Measurements from ENCODE around the gene FYCO1. TPM values are rescaled to one million over a fixed set of nuclear protein-coding genes. Genes with fewer than 3 reads are reported as not detected.
A peak's percentile ranks its signal among the peaks of the same experiment; 100 is the strongest.
"Not testable (repeated sequence)": the region's sequence is repeated elsewhere in the genome, so short reads cannot be mapped to it uniquely, and the experiment has no call there.

FYCO1 gene
- total RNA-seq, 2 donors from 2014 or later: 14.6 to 30.3 TPM

DNA sequence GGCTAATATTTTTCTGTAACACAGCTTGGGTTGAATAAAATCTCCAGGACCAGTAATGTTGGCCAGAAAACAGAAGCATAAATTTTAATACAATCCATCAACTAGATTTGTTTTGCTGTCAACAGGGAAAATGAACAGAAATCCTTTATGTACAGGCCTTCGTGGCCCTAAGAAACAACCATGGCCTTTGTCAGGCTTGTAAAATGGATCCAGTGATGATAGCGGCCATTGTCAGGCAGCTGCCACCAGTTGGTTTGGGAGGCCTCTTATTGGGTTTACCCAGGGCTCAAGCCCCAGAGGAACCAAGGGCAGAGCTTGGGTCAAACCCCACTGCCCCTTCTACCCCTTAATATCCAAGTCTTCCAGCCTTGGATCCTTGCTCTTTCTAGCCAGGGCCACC is 5.6 kb upstream of the FYCO1 start:
- DNase-seq (ENCODE audit: low spot score): no peak
- H3K36me3 Mint-ChIP-seq: no peaks in the 10 kb centered on the region
- ATAC-seq: no peak
- H3K4me3 Mint-ChIP-seq: no peak overlapping the region
- peaks cover 9% of the 10 kb centered on the region in 2 donors for H3K4me1 Mint-ChIP-seq (ENCODE audit: low read depth in 2 of 2)
- no peaks in the 10 kb centered on the region for H3K9me3 Mint-ChIP-seq
- no peak overlapping the region for H3K27ac Mint-ChIP-seq
- peaks cover 0 to 9% of the 10 kb centered on the region in 2 donors for H3K27me3 Mint-ChIP-seq

DNA sequence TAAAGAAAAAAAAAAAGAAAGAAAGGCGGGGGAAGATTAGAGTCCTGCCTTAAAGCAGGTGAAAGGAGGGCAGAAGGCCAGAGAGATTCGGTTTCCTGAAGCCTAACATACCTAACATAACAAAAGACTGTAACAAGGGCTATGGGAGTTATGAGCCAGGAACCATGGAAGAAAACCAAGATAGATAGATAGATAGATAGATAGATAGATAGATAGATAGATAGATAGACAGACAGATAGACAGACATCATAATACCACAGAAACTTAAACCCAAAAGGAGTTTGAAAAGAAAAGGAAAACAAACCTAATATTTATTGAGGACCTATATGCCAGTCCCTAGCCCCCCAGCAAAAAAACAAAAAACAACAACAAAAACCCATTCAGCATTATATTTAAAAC is 2.3 kb upstream of the FYCO1 start:
- Mint-ChIP-seq H3K36me3 (peaks cover 1% of the 10 kb centered on the region), H3K27me3 (peaks cover 0 to 6% of the 10 kb centered on the region in 2 donors), H3K4me1 (ENCODE audit: low read depth in 2 of 2) (peaks cover 18 to 19% of the 10 kb centered on the region in 2 donors), H3K9me3 (no peaks in the 10 kb centered on the region), H3K4me3 (no peak overlapping the region), H3K27ac (peak overlapping the region in 1 of 2 donors; percentile 36)
- ATAC-seq (no peak), DNase-seq (ENCODE audit: low spot score) (no peak)

DNA sequence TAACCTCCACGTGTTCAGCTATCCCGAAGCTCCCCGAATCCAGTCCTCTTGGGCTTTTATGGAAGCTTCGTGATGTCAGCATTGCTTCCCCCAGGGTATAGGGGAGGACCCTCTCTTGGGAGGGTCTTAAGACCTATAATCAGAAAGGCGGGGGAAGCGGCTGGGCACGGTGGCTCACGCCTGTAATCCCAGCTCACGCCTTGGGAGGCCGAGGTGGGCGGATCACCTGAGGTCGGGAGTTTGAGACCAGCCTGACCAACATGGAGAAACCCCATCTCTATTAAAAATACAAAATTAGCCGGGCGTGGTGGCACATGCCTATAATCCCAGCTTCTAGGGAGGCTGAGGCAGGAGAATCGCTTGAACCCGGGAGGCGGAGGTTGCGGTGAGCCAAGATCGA is 1.9 kb upstream of the FYCO1 start:
- not testable (repeated sequence) for DNase-seq (ENCODE audit: low spot score); H3K4me3 Mint-ChIP-seq; H3K27me3 Mint-ChIP-seq; ATAC-seq; H3K9me3 Mint-ChIP-seq; H3K36me3 Mint-ChIP-seq
- peaks cover 23% of the 10 kb centered on the region in 2 donors for H3K4me1 Mint-ChIP-seq (ENCODE audit: low read depth in 2 of 2)
- peak overlapping the region in 1 of 2 donors; percentile 36 for H3K27ac Mint-ChIP-seq

DNA sequence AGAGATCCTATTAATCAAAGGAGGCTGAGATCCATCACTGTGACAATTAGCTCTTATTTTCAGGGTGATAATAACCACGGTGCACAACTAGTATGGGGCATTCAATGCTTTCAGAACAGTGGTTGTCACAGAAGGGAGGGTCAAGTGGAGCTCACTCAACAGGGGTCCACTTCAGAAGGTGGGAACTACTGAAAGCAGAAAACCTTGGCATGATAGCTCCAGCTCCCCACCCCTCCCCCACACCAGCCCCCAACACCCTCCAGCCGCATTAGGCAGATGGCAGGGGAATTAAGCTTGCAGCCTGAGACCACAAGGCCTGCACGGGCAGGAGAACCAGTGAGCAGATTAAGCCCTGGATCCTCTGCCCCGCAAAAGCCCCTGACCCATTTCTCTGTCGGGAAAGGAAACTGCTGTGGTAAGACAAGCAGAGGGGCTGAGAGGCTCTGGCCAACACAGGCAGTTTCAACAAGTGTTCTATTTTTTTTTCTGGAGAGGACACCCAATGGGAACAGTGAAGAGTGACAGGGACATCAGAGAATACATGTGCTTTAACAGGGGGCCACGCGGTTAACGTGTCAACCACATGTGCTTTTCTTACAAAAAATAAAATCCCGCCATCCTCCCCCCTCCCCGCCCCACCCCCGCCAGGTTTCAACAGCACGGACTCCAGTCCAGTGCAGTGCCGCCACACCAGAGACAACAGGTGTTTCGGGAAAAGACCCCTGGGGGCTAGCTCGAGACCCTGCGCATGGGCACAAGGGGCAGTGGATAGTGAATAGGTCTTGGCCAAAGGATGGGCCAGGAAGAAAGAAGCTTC is 997 bp downstream of the FYCO1 start:
- H3K27me3 Mint-ChIP-seq: peaks cover 0 to 1% of the 10 kb centered on the region in 2 donors
- H3K4me1 Mint-ChIP-seq (ENCODE audit: low read depth in 2 of 2): peaks cover 40 to 48% of the 10 kb centered on the region in 2 donors
- H3K36me3 Mint-ChIP-seq: peaks cover 7% of the 10 kb centered on the region
- no peaks in the 10 kb centered on the region for H3K9me3 Mint-ChIP-seq
- H3K4me3 Mint-ChIP-seq: peak overlapping the region; percentile 85
- peak overlapping the region; percentile 84 to 87 for H3K27ac Mint-ChIP-seq
- peak; percentile 80 for DNase-seq (ENCODE audit: low spot score)
- peak; percentile 69 to 76 for ATAC-seq

DNA sequence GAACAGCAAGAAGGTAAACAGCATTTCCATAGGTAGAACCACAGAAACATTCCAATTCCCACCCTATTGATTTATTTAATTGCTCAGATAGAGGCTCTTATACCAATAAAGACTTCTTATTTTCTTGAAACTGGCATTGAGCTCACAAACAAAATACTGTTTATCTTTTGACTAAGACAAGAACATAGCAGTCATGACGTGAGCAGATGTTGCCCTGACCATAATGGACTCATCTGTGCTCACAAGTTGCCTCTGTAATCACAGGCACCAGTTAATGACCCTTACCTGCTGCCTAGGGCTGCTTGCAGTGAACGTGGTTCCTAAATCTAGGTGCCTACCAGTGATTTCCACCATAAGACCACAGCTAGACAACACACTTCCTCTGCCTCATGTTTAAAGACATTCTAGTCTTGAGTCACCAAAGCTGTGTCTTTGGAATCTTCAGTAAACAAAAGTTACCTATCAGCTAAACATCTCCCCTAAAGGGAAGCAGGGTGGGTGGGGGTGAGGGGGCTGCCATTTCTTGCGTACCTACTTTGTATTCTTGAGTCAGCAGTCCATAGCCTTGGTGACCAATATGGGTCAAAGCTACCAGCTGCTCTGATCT is 2.1 kb downstream of the FYCO1 start:
- Mint-ChIP-seq H3K36me3 (peaks cover 7% of the 10 kb centered on the region), H3K4me1 (ENCODE audit: low read depth in 2 of 2) (peaks cover 46 to 59% of the 10 kb centered on the region in 2 donors), H3K9me3 (no peaks in the 10 kb centered on the region), H3K27ac (peak overlapping the region; percentile 73 to 84), H3K4me3 (peak overlapping the region; percentile 85), H3K27me3 (no peaks in the 10 kb centered on the region)
- no peak for DNase-seq (ENCODE audit: low spot score)
- ATAC-seq: peak in 1 of 2 donors; percentile 21

DNA sequence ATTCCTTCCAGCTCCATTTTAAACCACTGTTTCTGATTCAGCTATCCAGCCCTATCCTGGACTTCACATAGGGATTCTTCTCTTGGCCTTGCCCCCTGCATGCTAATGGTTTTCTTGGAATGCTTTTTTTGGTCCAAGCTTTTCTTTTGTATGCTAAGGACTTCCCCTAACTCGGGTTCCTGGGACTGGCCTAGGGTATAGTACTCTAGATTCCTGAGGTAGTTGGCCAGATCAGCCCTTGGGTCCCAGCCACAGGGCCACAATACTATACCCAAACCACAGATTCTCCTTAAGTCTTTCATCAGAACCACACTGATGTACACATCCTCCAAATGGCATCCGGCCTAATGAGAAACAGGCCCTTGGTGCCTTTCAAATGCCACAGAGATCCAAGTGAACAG is 2.8 kb downstream of the FYCO1 start:
- ATAC-seq (peak in 1 of 2 donors; percentile 17), DNase-seq (ENCODE audit: low spot score) (peak; percentile 66)
- peaks cover 52 to 65% of the 10 kb centered on the region in 2 donors for H3K4me1 Mint-ChIP-seq (ENCODE audit: low read depth in 2 of 2)
- H3K9me3 Mint-ChIP-seq: no peaks in the 10 kb centered on the region
- no peaks in the 10 kb centered on the region for H3K27me3 Mint-ChIP-seq
- H3K4me3 Mint-ChIP-seq: peak overlapping the region; percentile 85
- peak overlapping the region; percentile 73 to 84 for H3K27ac Mint-ChIP-seq
- peaks cover 7% of the 10 kb centered on the region for H3K36me3 Mint-ChIP-seq

DNA sequence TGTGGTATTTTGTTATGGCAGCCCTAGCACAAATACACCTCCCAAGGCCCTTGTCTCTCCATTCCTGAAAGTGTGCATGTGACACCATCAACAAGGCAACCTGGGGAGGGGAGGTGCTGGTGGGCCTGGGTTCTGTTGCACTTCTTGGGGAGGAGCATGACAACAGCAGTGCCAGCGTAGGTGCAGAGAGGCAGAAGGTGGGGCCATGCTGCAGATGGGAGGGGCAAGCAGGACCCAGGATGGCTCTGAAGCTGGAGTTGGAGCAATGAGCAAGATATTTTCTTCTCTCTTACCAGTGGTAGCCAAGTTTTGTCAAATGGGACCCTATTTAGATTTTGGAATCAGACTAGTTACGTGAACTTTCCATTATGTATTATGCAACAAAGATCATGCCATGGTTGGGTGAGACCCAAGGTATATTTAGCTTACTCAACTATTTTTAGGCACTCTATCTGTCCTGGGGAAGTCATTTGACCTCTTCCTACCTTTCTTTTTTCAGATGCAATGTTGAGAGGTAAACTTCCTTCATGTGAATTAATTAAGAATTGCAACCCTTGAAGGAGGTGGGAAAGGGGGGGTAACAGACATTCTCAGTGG is 3.4 kb downstream of the FYCO1 start:
- Mint-ChIP-seq H3K27me3 (no peaks in the 10 kb centered on the region), H3K36me3 (peaks cover 7% of the 10 kb centered on the region), H3K4me1 (ENCODE audit: low read depth in 2 of 2) (peaks cover 56 to 70% of the 10 kb centered on the region in 2 donors), H3K9me3 (no peaks in the 10 kb centered on the region), H3K27ac (peak overlapping the region; percentile 73 to 84), H3K4me3 (peak overlapping the region; percentile 85)
- DNase-seq (ENCODE audit: low spot score) (no peak), ATAC-seq (no peak)

DNA sequence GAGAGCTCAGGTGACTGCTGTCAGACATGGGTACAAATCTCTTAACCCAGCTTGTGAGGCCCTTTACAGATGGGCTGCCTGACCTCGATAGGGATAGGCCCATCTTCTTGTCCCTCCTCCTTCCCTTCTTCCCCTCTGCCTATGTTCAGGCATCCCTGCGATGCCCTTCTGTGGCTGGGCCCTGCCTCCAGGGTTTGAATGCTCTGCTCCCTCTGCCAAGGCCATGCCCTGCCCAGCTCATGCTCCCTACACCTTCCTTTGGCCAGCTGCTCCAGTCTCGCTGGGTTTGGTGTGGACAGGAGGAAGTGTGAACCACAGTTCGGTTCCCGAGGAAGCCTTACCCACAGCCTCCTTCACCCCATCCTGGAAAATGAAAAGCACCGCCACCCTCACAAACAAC is 4.3 kb downstream of the FYCO1 start:
- Mint-ChIP-seq H3K27ac (peak overlapping the region; percentile 73 to 84), H3K4me1 (ENCODE audit: low read depth in 2 of 2) (peaks cover 55 to 69% of the 10 kb centered on the region in 2 donors), H3K4me3 (peak overlapping the region; percentile 85), H3K36me3 (peaks cover 7% of the 10 kb centered on the region), H3K27me3 (no peaks in the 10 kb centered on the region), H3K9me3 (no peaks in the 10 kb centered on the region)
- no peak for ATAC-seq
- no peak for DNase-seq (ENCODE audit: low spot score)

DNA sequence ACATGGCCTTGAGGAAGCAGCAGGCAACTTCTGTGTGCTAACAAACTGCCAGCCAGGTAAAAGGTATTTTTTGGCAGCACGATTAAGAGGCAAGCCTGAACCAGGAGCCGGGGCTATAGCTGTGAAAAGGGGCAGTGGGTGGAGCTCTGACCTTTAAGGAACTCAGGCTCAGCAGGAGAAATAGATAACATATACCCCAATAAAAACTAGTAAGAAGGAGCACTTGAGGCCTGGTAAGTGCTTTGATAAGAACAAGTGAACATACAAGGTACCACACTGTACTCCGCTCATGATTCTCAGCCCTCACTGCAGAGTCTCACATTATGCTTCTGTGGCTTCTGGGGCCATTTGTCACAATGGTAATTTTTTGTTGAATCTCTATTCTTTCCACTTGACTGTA is 5.4 kb downstream of the FYCO1 start:
- peak overlapping the region; percentile 2 for H3K4me3 Mint-ChIP-seq
- no peaks in the 10 kb centered on the region for H3K27me3 Mint-ChIP-seq
- H3K27ac Mint-ChIP-seq: peak overlapping the region; percentile 37 to 79
- no peak for DNase-seq (ENCODE audit: low spot score)
- H3K4me1 Mint-ChIP-seq (ENCODE audit: low read depth in 2 of 2): peaks cover 57 to 65% of the 10 kb centered on the region in 2 donors
- no peaks in the 10 kb centered on the region for H3K9me3 Mint-ChIP-seq
- ATAC-seq: no peak
- H3K36me3 Mint-ChIP-seq: peaks cover 7% of the 10 kb centered on the region

DNA sequence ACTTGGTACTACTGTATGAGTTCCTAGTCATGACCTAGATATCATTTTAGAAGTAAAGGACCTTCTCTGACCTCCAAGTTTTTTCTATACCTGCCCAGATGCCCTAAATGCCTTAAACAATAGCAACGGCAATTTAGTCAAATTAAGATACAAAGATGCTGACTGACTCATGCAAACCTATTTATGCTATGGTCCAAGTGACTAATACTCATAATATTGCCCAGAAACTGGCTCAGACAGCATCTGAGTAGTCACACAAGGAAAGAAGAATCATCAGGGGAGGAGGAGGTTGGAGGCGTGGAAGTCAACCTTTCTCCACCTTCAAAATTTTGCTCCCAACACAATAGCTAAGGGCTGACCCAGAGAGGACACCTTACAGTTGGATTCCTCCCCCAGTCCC is 6.8 kb downstream of the FYCO1 start:
- peak overlapping the region; percentile 47 for H3K4me3 Mint-ChIP-seq
- DNase-seq (ENCODE audit: low spot score) (no peak), ATAC-seq (peak in 1 of 2 donors; percentile 51)
- no peaks in the 10 kb centered on the region for H3K27me3 Mint-ChIP-seq
- H3K4me1 Mint-ChIP-seq (ENCODE audit: low read depth in 2 of 2): peaks cover 59 to 65% of the 10 kb centered on the region in 2 donors
- peaks cover 7% of the 10 kb centered on the region for H3K36me3 Mint-ChIP-seq
- H3K27ac Mint-ChIP-seq: peak overlapping the region; percentile 79 to 83
- no peaks in the 10 kb centered on the region for H3K9me3 Mint-ChIP-seq

DNA sequence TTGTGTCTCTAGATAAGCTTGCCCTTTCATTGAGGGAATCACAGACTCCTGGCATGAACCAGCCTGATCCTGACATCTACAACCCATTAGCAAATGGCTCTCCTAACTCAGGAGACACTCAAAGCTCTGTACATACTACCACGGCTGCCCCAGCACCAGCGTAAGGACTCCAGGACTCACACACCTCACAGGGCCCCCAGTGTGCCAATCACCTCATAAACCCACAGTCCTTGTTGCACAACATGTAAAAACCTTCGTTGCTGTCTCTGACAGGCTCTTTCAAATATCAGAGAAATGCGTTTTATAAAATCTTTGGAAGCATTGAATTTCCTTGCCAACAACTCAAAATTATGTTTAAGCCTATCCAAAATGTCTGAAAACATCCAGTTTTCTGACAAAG is 7.3 kb downstream of the FYCO1 start:
- H3K27ac Mint-ChIP-seq: peak overlapping the region; percentile 79 to 83
- H3K4me3 Mint-ChIP-seq: peak overlapping the region; percentile 47
- peaks cover 56 to 62% of the 10 kb centered on the region in 2 donors for H3K4me1 Mint-ChIP-seq (ENCODE audit: low read depth in 2 of 2)
- peak; percentile 69 to 74 for ATAC-seq
- H3K9me3 Mint-ChIP-seq: no peaks in the 10 kb centered on the region
- no peaks in the 10 kb centered on the region for H3K27me3 Mint-ChIP-seq
- peaks cover 7% of the 10 kb centered on the region for H3K36me3 Mint-ChIP-seq
- DNase-seq (ENCODE audit: low spot score): no peak

DNA sequence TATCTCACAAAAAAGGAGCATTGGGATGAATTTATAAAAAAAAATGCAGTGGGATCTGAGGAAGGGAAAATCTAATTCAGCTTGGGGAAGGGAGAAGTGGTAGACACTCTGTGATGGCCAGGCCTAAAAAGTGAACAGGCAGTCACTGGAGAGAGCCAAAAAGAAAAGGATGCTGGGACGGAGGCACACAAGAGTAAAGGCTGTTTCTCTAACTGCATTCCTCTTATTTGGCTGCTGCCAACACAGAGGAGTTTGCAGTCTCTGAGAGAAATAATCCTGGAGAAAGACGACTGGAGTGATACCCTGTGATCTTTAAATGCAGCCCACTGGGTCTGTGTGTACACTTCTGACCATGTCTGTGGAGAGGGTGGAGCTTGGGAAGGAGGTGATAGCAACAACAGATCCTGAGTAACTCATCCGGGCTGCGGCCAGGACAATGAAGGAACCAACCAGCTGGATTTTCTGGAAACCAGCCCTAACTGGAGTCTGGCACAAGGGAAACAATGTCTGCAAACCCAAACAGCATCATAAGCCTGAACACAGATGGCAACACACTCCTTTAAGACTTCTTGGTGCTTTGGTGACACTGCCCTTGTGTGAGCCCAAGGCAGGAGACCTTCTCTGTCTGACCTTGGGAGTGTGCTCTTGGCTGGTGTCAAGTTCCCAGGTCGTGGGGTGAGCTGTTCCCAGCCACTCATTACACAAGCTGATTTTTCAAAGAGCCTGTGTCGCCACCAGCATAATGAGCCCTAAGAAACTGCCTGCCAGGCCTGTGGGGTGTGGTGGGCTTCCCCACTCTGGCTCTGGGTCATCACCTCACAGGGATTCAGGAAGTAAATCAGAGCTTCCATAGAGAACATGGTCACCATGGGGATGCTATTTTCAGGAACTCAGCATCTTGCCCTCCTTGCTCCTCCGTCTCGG is 8.0 kb downstream of the FYCO1 start:
- peaks cover 48 to 55% of the 10 kb centered on the region in 2 donors for H3K4me1 Mint-ChIP-seq (ENCODE audit: low read depth in 2 of 2)
- H3K27ac Mint-ChIP-seq: peak overlapping the region; percentile 79 to 83
- peaks cover 2% of the 10 kb centered on the region for H3K36me3 Mint-ChIP-seq
- no peak for DNase-seq (ENCODE audit: low spot score)
- ATAC-seq: no peak
- H3K4me3 Mint-ChIP-seq: peak overlapping the region; percentile 47
- H3K9me3 Mint-ChIP-seq: no peaks in the 10 kb centered on the region
- H3K27me3 Mint-ChIP-seq: no peaks in the 10 kb centered on the region

DNA sequence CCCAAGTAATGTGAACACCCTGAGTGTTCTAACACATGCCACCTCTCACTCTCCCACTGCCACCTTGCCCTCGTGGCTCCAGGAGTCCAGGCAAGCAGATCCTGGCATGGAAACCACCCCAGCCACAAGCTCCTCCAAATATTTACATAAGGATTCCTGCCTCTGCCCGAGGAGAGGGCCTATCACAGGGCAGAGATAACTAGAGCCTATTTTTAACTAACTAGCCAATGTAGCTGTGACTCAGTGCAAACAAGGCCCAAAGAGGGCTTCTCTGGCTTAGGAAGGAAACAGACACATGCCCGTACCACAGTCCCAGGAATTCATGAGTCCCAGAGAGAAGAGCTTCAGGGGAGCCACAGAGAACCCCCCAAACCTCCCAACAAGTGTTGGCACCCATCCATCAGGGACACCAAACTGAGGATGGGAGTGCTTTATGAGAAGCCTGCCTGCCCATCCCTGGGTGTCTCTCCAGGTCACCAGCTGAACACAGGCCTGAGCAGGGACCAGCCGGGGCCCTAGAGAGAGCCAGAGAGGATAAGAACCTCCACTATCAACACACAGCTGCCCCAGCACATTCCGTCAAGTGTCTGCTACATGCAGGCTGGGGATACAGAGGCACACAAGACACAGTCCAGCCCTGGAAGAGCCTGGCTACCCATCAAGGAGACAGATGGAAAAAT is 9.2 kb downstream of the FYCO1 start:
- Mint-ChIP-seq H3K4me3 (no peak overlapping the region), H3K27me3 (no peaks in the 10 kb centered on the region), H3K4me1 (ENCODE audit: low read depth in 2 of 2) (peaks cover 39 to 44% of the 10 kb centered on the region in 2 donors), H3K36me3 (peaks cover under 1% of the 10 kb centered on the region), H3K27ac (peak overlapping the region; percentile 28 to 79), H3K9me3 (no peaks in the 10 kb centered on the region)
- DNase-seq (ENCODE audit: low spot score) (no peak), ATAC-seq (no peak)

Measured in natural killer cell treated with Interleukin-12 subunit alpha and Interleukin-12 subunit beta and Interleukin-15 and Interleukin-18, amount 100 ng/mL, for 72 hours (primary cell).